Tibial nerve (tissue), 3 donors: ENCODE measurements around the gene ZBTB2.

ENCODE experiments used
- CTCF ChIP-seq, 5 experiments: fragments of 200-600 bp in 3 of 5; fragments of 450-650 bp in 2 of 5; sonication (generic) in 3 of 5; IDR thresholded peaks; one replicate each; pipeline ENCODE4 v1.5.1; 2016 to 2019; ENCODE audit warnings: antibody characterized with exemption in 5 of 5, mild to moderate bottlenecking in 3 of 5, moderate library complexity in 2 of 5
- POLR2A ChIP-seq, 2 donors: fragments of 450-650 bp; IDR thresholded peaks; one replicate each; pipeline ENCODE4 v1.6.1; 2017; ENCODE audit warnings: antibody characterized with exemption in 2 of 2, mild to moderate bottlenecking in 2 of 2, moderate library complexity in 2 of 2

- TF ChIP-seq CTCF (IDR thresholded peaks at IDR 0.05) (peak; percentile 13 to 56 (median 34)), POLR2A (IDR thresholded peaks at IDR 0.05) (no peak)
These were observed 49.6 kb upstream of the ZBTB2 start for GRCh38 chr6:151440930-151441329.
